ENCODE results near the gene DPP6. TPM values are rescaled to one million over a fixed set of nuclear protein-coding genes. Genes with fewer than 3 reads are reported as not detected.

DPP6 gene
- total RNA-seq, 1 donor from 2014 or later = 0.48 TPM

- Mint-ChIP-seq H3K4me3 (ENCODE audit: unreplicated experiment) (no peak overlapping the region), H3K27me3 (ENCODE audit: low read depth, unreplicated experiment) (peaks cover under 1% of the 10 kb centered on the region), H3K36me3 (ENCODE audit: low read depth, unreplicated experiment) (no peaks in the 10 kb centered on the region), H3K9me3 (ENCODE audit: unreplicated experiment) (peaks cover 2% of the 10 kb centered on the region), H3K4me1 (ENCODE audit: low read depth, unreplicated experiment) (no peaks in the 10 kb centered on the region), H3K27ac (ENCODE audit: unreplicated experiment) (no peak overlapping the region)
- Histone ChIP-seq H3K4me1 (ENCODE audit: insufficient read depth, low read length) (no peaks in the 10 kb centered on the region), H3K36me3 (ENCODE audit: insufficient read depth, low read length) (no peaks in the 10 kb centered on the region), H4K20me1 (ENCODE audit: insufficient read depth, low read length) (no peaks in the 10 kb centered on the region), H3K9ac (ENCODE audit: low read length) (no peak overlapping the region), H3K27me3 (ENCODE audit: insufficient read depth, low read length) (no peaks in the 10 kb centered on the region), H3K9me3 (ENCODE audit: insufficient read depth, low read depth, low read length) (peaks cover 4% of the 10 kb centered on the region), H2AFZ (ENCODE audit: low read depth, low read length) (no peak overlapping the region), H3K4me3 (ENCODE audit: insufficient read depth, low read depth, low read length) (no peak overlapping the region), H3K4me2 (ENCODE audit: low read length) (no peak overlapping the region), H3K27ac (ENCODE audit: low read depth, low read length) (no peak overlapping the region), H3K79me2 (ENCODE audit: insufficient read depth, low read length) (no peaks in the 10 kb centered on the region)
- TF ChIP-seq CTCF (IDR thresholded peaks at IDR 0.05; ENCODE audit: insufficient read depth, low read depth, low read length) (no peak), EZH2 (IDR thresholded peaks at IDR 0.05; ENCODE audit: insufficient read depth, low read length) (no peak)
- no peak for DNase-seq (ENCODE audit: low read depth)
- no peak for FAIRE-seq
These were observed 272.0 kb downstream of the DPP6 start for GRCh38 chr7:154324196-154324595.

GRCh38 chr7:154326421-154326820, 274.2 kb downstream of the DPP6 start:
- H3K9me3 Mint-ChIP-seq (ENCODE audit: unreplicated experiment) = peaks cover 2% of the 10 kb centered on the region

More at GRCh38 chr7:154326421-154326820, 274.2 kb downstream of the DPP6 start:
- Histone ChIP-seq H4K20me1 (ENCODE audit: insufficient read depth, low read length) (no peaks in the 10 kb centered on the region), H3K79me2 (ENCODE audit: insufficient read depth, low read length) (no peaks in the 10 kb centered on the region), H2AFZ (ENCODE audit: low read depth, low read length) (no peak overlapping the region), H3K4me2 (ENCODE audit: low read length) (no peak overlapping the region), H3K9ac (ENCODE audit: low read length) (no peak overlapping the region), H3K27ac (ENCODE audit: low read depth, low read length) (no peak overlapping the region), H3K9me3 (ENCODE audit: insufficient read depth, low read depth, low read length) (peaks cover 8% of the 10 kb centered on the region), H3K27me3 (ENCODE audit: insufficient read depth, low read length) (no peaks in the 10 kb centered on the region), H3K4me3 (ENCODE audit: insufficient read depth, low read depth, low read length) (no peak overlapping the region), H3K4me1 (ENCODE audit: insufficient read depth, low read length) (no peaks in the 10 kb centered on the region), H3K36me3 (ENCODE audit: insufficient read depth, low read length) (no peaks in the 10 kb centered on the region)
- Mint-ChIP-seq H3K36me3 (ENCODE audit: low read depth, unreplicated experiment) (no peaks in the 10 kb centered on the region), H3K27me3 (ENCODE audit: low read depth, unreplicated experiment) (peaks cover 14% of the 10 kb centered on the region), H3K4me1 (ENCODE audit: low read depth, unreplicated experiment) (no peaks in the 10 kb centered on the region), H3K4me3 (ENCODE audit: unreplicated experiment) (no peak overlapping the region), H3K27ac (ENCODE audit: unreplicated experiment) (no peak overlapping the region)
- DNase-seq (ENCODE audit: low read depth) = no peak
- FAIRE-seq = no peak
- TF ChIP-seq EZH2 (IDR thresholded peaks at IDR 0.05; ENCODE audit: insufficient read depth, low read length) = no peak
- no peak for TF ChIP-seq CTCF (IDR thresholded peaks at IDR 0.05; ENCODE audit: insufficient read depth, low read depth, low read length)
